D721Med (cell line): ENCODE measurements around the gene CRK.

Experiments used
- DNase-seq: peaks from one replicate; pipeline ENCODE4 v3.0.0; 2011; ENCODE audit warnings: low spot score; ENCODE audit not compliant: insufficient read length
- FAIRE-seq: peaks from 2 replicates; lab custom pipeline; 2011; peaks lifted over from hg19 to GRCh38; lab: Jason Lieb, UNC
- TF ChIP-seq, protein P1 (sequence below): IDR thresholded peaks from 2 replicates; pipeline ENCODE4 v1.5.1; 2012; ENCODE audit warnings: mild to moderate bottlenecking, control low read depth; ENCODE audit not compliant: insufficient read depth; ENCODE audit errors: missing control alignments

The CRK gene

DNA sequence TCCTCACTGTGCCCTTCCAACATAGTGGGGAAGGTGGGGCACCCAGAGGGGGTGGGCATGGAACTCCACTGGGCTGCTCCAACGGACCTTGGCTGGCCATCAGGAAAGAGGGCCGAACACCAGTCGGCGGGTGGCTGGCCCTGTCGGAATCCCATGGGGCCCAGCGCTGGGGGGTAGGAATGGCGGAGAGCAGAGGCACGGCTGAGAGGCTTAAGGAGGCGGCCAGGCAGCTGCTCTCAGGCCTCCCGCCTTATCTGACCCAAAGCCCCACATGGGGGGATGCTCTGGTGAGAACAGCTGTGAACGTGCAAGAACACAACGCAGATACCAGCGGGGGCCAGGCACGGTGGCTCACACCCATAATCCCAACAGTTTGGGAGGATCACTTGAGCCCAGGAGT, 40.8 kb upstream of the CRK start:
- FAIRE-seq: no peak
- TF ChIP-seq, protein P1, sequence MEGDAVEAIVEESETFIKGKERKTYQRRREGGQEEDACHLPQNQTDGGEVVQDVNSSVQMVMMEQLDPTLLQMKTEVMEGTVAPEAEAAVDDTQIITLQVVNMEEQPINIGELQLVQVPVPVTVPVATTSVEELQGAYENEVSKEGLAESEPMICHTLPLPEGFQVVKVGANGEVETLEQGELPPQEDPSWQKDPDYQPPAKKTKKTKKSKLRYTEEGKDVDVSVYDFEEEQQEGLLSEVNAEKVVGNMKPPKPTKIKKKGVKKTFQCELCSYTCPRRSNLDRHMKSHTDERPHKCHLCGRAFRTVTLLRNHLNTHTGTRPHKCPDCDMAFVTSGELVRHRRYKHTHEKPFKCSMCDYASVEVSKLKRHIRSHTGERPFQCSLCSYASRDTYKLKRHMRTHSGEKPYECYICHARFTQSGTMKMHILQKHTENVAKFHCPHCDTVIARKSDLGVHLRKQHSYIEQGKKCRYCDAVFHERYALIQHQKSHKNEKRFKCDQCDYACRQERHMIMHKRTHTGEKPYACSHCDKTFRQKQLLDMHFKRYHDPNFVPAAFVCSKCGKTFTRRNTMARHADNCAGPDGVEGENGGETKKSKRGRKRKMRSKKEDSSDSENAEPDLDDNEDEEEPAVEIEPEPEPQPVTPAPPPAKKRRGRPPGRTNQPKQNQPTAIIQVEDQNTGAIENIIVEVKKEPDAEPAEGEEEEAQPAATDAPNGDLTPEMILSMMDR: no peak
- DNase-seq: no peak

DNA sequence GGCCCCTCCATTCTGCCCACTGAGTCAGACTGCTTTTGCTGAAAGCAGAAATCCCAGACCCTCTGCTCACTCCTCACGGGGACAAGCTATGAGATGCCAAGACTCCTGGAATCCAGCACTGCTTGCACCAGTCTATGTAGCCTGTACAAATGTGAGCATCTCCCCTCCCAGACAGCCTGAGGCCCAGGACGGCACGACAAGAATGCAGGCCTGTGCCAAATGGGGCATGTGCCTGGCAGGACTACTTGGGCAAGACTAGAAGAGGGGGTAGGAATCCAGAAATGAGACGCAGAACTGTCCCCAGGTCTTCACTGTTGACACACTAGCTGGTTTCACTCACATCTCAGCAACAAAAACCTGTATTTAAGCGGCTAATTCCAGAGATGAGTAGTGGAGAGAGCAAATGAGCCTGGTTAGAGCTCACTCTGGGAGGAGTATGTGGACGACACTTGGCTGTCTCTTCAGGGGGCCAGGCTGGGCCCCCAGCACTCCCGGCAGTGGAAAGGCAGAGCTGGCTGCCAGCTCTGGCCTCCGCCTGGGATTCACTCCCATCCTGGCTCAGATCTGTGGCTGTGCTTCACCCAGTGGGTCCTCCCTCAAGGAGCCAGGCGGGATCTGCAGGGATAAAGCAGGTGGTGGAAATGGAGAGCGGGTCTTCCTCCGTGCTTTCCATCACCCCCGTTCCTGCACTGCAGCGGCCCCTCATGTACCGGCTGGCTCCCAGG, 39.4 kb upstream of the CRK start:
- FAIRE-seq (no peak), DNase-seq (no peak)
- TF ChIP-seq, protein P1: no peak

DNA sequence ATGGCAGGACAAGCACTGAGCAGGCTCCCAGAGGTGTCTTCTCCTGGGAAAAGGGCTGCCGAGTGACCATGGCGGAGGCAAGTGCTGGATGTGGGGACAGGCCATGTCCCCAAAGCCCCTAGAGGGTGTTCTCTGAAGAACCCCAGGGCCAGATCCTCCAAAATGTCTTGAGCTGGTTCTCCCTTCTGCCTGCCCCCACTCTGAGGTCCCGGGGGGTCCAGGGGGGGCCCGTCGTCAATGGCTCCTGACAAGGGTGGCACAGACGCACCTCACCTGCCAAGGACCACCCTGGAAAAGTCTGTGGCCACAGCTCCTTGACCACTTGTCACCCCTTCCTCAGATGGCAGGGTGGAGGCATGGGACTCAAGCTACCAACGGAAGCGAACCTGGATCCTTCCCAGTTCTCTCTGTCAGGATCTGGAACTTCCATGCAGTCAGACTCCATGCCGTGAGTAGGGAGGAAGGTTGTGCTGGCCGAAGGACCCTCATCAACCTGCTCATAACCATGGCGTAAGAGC, 38.8 kb upstream of the CRK start:
- FAIRE-seq (no peak), DNase-seq (no peak)
- TF ChIP-seq, protein P1: no peak

DNA sequence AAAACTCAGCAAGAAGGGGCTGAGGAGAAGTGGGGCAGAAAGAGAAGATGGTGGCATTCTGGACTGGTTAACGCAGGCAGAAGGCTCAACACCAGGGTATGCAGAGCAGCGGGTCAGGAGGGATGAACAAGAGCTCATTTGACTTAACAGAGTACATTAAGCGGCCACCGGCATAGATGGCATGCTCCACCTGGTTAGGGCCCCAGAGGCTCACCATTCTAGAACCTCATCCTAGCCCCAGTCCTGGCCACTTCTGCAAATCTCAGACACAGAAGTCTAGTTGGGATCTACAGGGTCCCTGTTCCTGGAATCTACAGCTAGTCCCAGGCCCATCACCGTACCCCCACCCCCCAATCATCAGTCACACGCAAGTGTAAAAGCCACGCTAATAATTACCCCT, 38.2 kb upstream of the CRK start:
- TF ChIP-seq, protein P1: no peak
- DNase-seq (no peak), FAIRE-seq (no peak)

DNA sequence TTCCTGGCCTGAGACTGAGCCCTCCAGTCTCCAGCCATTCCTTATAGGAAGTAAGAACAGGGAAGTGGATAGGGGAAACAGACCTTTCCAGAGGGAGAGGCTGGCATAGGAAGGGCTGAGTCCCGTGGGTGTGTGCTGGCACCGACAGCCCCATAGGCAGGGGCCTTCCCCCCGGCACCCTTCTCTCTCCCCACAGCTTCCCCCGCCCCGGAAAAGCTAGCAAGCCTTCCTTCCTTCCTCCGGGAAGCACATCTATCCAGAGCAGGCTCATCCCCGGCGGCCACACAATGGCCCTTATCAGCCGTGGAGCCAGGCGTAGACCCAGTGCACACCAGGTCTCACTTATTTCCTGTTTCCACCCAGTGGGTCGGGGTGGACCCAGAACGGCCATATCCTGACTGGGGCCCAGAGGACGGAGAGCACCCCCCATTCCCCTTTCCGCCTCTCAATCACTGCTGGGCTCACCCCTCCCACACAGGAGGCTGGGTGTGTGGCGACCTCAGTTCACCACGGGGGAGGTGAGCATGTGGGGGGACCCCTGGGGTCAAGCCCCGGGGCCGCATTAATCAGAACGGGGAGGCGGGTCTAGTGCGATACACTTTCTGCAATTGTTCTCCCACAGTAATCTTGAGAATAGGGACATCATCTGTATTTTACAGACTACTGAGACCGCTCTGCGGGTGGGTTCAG, 37.4 kb upstream of the CRK start:
- DNase-seq: no peak
- TF ChIP-seq, protein P1: no peak
- FAIRE-seq: no peak

DNA sequence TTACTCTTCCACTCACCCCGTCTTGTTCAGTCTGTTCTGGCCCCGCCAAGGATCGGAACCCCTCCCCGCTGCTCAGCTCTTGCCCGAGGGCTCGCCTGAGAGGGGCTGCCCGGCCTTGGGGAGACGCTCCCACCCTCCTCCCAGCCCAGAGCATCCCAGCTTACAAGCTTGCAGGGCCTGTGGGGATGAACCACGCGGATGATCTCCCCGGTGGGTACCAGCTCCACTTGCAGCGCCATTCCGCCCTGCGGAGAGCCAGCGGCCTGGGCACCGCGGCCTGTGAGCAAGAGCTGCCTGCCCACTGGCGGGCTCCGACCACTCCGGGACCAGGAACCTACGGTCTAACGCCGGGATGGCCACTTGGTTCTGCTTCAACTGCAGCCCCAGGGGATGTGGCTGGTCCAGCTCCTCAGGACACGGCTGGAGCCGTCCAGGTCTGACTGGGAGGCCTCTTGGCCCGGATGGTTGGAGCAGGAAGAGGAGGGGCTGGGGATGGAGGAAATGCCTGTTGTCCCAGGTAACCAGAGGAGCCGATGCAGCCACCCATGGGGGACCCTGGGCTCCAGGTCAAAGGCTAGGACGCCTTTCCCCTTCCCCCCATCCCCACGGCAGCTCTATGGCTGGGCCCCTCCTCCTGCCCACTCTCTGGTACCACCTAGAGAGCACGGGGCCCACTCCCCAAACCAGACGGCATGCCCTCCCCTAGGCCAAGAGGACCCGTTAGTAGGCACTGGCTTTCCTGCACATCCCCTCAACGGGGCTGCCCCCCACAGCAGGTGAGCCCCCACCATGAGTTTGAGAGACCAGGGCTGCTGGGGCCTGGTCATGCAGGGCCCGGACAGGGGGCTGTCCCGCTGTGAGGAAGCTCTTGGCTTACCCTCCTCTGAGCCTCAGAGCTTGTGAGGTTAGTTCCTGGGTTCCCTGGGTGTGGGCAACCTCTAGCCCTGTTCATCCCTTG, 36.5 kb upstream of the CRK start, which contains the start of gene MYO1C:
Gene MYO1C (minus strand): TSS at position 438 of the 958 bp plus-strand sequence. CDS start 199 bp downstream, at position 239.
- DNase-seq: no peak

More for the DNA sequence above, 36.5 kb upstream of the CRK start, which contains the start of gene MYO1C:
- TF ChIP-seq, protein P1: no peak
- FAIRE-seq: no peak
